Left ventricle myocardium superior (tissue), 1 donor: ENCODE results near the gene CD99. TPM values are rescaled to one million over a fixed set of nuclear protein-coding genes. Genes with fewer than 3 reads are reported as not detected.

Experiments used
- ATAC-seq: fragments of 200-7000 bp; cut with Tn5 transposase; one replicate; pipeline ENCODE4 v1.9.1; 2020; ENCODE audit warnings: mild to moderate bottlenecking, moderate library complexity
- DNase-seq: peaks from one replicate; pipeline ENCODE4 v3.0.0-alpha.2; 2020
- intact Hi-C: fragments of 100-400 bp; cut with micrococcal nuclease; formaldehyde crosslinking; loops from one replicate; pipeline ENCODE4 v1.11.0; 2022
- total RNA-seq: library from RNA; stranded (reverse); fragmentation: NEBNext Ultra II Directional; extraction: Animal tissue kit (Norgen Biotek cat#: 25700); gene quantifications from one replicate; pipeline ENCODE4 v1.2.1, GENCODE V29; 2021
- donor health status: DM: no; HTN: yes; CAD: no; lungs with severe emphysema.

The CD99 gene
- total RNA-seq, 1 donor from 2014 or later, result 360 TPM

DNA sequence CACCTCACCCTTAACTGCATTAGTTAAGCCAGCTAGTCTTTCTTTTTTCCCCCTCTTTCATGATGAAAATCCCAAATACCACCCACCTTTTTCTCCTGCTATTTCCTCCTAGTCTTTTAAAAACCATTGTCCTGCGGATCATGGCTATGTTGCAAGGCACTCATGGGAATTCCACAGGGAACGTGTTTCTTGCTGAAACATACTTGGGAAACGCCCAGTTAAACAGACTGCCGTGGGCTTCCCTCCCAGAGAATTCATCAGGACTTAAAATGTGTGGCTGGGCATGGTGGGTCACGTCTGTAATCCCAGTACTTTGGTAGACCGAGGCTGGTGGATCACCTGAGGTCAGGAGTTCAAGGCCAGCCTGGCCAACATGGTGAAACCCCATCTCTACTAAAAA lies 92.9 kb downstream of the CD99 start:
- ATAC-seq (no peak), DNase-seq (no peak)
- intact Hi-C loops, result no loop called here

DNA sequence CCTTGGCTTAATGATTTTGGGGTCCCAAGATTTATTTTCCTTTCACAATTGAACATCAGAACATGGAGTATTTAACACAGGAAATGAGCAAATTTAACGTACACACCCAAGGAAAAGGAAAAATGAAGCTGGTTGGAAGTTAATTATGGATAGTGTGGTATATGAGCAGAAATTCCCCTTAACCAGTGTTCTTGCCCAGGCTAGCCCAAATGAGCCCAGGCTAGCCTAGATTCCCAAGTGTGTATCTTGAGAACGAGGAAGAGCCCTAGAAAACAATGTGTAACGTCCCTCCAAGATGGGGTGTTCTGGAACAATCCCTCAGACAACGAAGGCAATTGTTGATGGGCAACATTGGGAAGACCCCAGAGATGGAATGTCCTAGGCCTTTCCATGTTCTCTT lies 94.4 kb downstream of the CD99 start:
- no peak for DNase-seq
- intact Hi-C loops, result no loop called here
- no peak for ATAC-seq

- ATAC-seq (no peak), DNase-seq (no peak)
Observed at GRCh38 chrX:2788980-2789379, 97.9 kb downstream of the CD99 start.

DNA sequence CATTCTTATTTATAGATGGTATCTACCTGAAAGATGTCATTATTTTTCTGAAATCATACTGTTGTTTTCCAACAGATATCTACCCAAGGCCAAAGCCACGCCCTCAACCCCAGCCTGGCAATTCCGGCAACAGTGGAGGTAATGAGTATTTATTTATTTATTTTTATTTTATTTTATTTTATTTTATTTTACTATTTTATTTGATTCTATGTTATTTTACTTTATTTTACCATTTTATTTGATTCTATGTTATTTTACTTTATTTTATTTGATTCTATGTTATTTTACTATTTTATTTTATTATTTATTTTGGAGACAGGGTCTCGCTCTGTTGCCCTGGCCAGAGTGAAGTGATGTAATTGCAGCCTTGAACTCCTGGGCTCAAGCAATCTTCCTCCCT lies 98.5 kb downstream of the CD99 start:
- intact Hi-C loops, result no loop called here
- ATAC-seq (no peak), DNase-seq (no peak)

More at GRCh38 chrX:2788980-2789379, 97.9 kb downstream of the CD99 start:
- intact Hi-C loops, result no loop called here

Other genes with a start within 250 kb of the CD99 start
- 38.4 TPM for gene DHRSX, start 190.3 kb upstream of the CD99 start, total RNA-seq
- gene ZBED1, start 190.3 kb upstream of the CD99 start, total RNA-seq, result 73.9 TPM
- 0.32 TPM for gene XG, start 60.7 kb downstream of the CD99 start, total RNA-seq
- gene GYG2, start 137.6 kb downstream of the CD99 start, total RNA-seq, result 1.4 TPM
- 4.6 TPM for gene ARSD, start 238.0 kb downstream of the CD99 start, total RNA-seq